Karpas-422 (cell line): Measurements from ENCODE around the gene RGS16. TPM values are rescaled to one million over a fixed set of nuclear protein-coding genes. Genes with fewer than 3 reads are reported as not detected.

Experiments used
- DNase-seq: peaks from one replicate; pipeline ENCODE4 v3.0.0-alpha.2; 2015
- H2AFZ ChIP-seq: fragments of 200-600 bp; sonication (generic); 2 replicates; pipeline ENCODE4 v1.6.1; 2014; ENCODE audit warnings: antibody characterized with exemption, low read length, mixed read lengths
- H3K27ac ChIP-seq: fragments of 200-600 bp; sonication (generic); 2 replicates; pipeline ENCODE4 v1.5.1; 2014; ENCODE audit warnings: mild to moderate bottlenecking, low read length, moderate library complexity
- H3K27me3 ChIP-seq: fragments of 200-600 bp; sonication (generic); 2 replicates; pipeline ENCODE4 v1.6.1; 2014; ENCODE audit warnings: low read length, mixed read lengths
- H3K36me3 ChIP-seq: fragments of 200-600 bp; sonication (generic); 2 replicates; pipeline ENCODE4 v1.6.1; 2014; ENCODE audit warnings: low read length, mixed read lengths; ENCODE audit not compliant: insufficient read depth
- H3K4me1 ChIP-seq: fragments of 200-600 bp; sonication (generic); 2 replicates; pipeline ENCODE4 v1.6.1; 2014; ENCODE audit warnings: mild to moderate bottlenecking, low read length, mixed read lengths
- H3K4me2 ChIP-seq: fragments of 200-600 bp; sonication (generic); 2 replicates; pipeline ENCODE4 v1.6.1; 2014; ENCODE audit warnings: low read length, low read depth, mild to moderate bottlenecking; ENCODE audit not compliant: poor library complexity, severe bottlenecking
- H3K4me3 ChIP-seq: fragments of 200-600 bp; sonication (generic); 2 replicates; pipeline ENCODE4 v1.5.1; 2014; ENCODE audit warnings: mild to moderate bottlenecking, antibody characterized with exemption, low read length, mixed read lengths
- H3K79me2 ChIP-seq: fragments of 200-600 bp; sonication (generic); 2 replicates; pipeline ENCODE4 v1.6.1; 2014; ENCODE audit warnings: mild to moderate bottlenecking, low read length, mixed read lengths
- H3K9ac ChIP-seq: fragments of 200-600 bp; sonication (generic); 2 replicates; pipeline ENCODE4 v1.6.0; 2014; ENCODE audit warnings: low read length
- H3K9me2 ChIP-seq: fragments of 200-600 bp; sonication (generic), shearing (Covaris generic); replicated peaks from 2 replicates; pipeline ENCODE4 v1.6.0; 2014; ENCODE audit warnings: mild to moderate bottlenecking, low read length, moderate library complexity; ENCODE audit not compliant: insufficient read depth
- H3K9me3 ChIP-seq: fragments of 300-700, 200-600 bp; sonication (generic); 2 replicates; pipeline ENCODE4 v1.6.1; 2014; ENCODE audit warnings: low read length, mixed read lengths
- H4K20me1 ChIP-seq: fragments of 200-600 bp; sonication (generic); 2 replicates; pipeline ENCODE4 v1.6.1; 2014; ENCODE audit warnings: mild to moderate bottlenecking, antibody characterized with exemption, low read length, low read depth; ENCODE audit not compliant: insufficient read depth
- total RNA-seq: library from RNA; depleted of rRNA; stranded (reverse); fragments of >200 nt; shearing (Covaris generic); gene quantifications from 2 replicates; pipeline ENCODE4 v1.2.3, GENCODE V29; 2014; ENCODE audit warnings: low replicate concordance

The RGS16 gene
- total RNA-seq, 1 experiment from 2014 or later = 19.0 TPM

- Histone ChIP-seq H3K4me1 (peaks cover 21% of the 10 kb centered on the region), H3K9me3 (no peaks in the 10 kb centered on the region), H3K27me3 (no peaks in the 10 kb centered on the region), H3K4me3 (peak overlapping the region; percentile 84), H3K27ac (no peak overlapping the region; the same call in 1 of the 2 replicates), H3K9me2 (no peaks in the 10 kb centered on the region), H3K36me3 (0 out of 2 replicates have a peak, but pooled peaks cover 4% of the 10 kb centered on the region), H4K20me1 (no peaks in the 10 kb centered on the region), H3K9ac (peak overlapping the region; percentile 92), H3K4me2 (peak overlapping the region; percentile 85), H3K79me2 (peaks cover 25% of the 10 kb centered on the region), H2AFZ (peak overlapping the region; percentile 40; the same call in 1 of the 2 replicates)
- DNase-seq = peak; percentile 47
Measured at GRCh38 chr1:182589520-182589919, 14.7 kb downstream of the RGS16 start.

DNA sequence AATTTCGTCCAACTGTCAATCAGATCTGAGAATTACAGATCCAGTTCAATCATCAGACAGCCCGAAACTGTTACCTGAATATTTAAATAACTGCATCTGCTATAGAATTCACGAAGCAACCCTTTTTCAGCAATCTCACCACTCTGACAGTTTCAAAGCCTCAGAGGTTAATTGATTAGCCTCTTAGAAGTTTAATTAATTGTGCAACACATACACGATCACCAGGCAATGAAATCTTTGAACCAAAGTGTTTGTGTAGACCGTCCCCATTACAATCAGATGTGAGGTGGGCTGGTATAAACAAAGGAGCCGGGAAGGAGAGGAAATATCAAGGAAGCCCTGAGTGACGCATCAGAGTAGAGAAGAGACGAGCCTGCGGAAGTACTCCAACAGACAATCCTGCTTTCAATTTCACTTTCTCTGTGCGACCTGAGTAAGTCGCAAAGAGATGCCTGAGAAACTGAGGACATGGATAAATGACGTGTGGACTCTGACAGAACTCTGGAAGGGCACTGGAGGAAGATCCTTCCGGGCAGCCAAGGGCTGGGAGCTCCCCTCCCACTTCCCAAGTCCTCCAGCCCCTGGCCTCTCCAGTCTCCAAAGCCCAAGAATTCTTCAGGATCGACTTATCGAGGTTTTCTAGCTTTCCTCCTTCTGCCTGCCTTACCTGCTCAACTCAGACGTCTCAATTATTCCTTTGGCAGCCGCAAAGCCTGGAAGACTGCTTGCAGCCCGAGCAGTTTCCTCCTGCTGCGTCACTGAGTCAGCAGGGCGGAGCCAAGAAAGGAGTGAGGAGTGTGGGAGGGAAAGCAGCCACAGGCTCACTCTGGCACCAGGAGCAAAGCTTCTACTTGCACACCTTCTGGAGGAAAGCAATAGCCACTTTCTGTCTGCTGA is 15.4 kb downstream of the RGS16 start, which contains the start of gene RNASEL:
RNASEL (minus strand) TSS at position 757 of the 897 bp plus-strand sequence. CDS start 2,450 bp downstream, outside the sequence.
- Histone ChIP-seq H3K27ac (peak within 1 kb of the TSS; percentile 81), H3K4me3 (peak within 1 kb of the TSS; percentile 84), H3K27me3 (no peaks in the 10 kb centered on the region), H4K20me1 (no peaks in the 10 kb centered on the region), H3K36me3 (0 out of 2 replicates have a peak, but pooled peaks cover 4% of the 10 kb centered on the region), H3K9ac (peak within 1 kb of the TSS; percentile 92), H3K4me1 (peaks cover 22% of the 10 kb centered on the region), H2AFZ (peak within 1 kb of the TSS; percentile 40), H3K9me3 (no peaks in the 10 kb centered on the region), H3K4me2 (peak within 1 kb of the TSS; percentile 85), H3K9me2 (no peaks in the 10 kb centered on the region), H3K79me2 (peaks cover 25% of the 10 kb centered on the region)
- DNase-seq = peak; percentile 80

GRCh38 chr1:182587666-182588499 is 16.3 kb downstream of the RGS16 start:
- H3K4me2 ChIP-seq = peak overlapping the region; percentile 85
- no peaks in the 10 kb centered on the region for H3K27me3 ChIP-seq
- peaks cover 27% of the 10 kb centered on the region for H3K4me1 ChIP-seq
- H3K9ac ChIP-seq = peak overlapping the region; percentile 92
- H3K36me3 ChIP-seq = 0 out of 2 replicates have a peak, but pooled peaks cover 4% of the 10 kb centered on the region
- H4K20me1 ChIP-seq = no peaks in the 10 kb centered on the region
- H3K79me2 ChIP-seq = peaks cover 25% of the 10 kb centered on the region
- peak overlapping the region; percentile 81 for H3K27ac ChIP-seq
- peak overlapping the region; percentile 84 for H3K4me3 ChIP-seq
- no peaks in the 10 kb centered on the region for H3K9me2 ChIP-seq
- peak overlapping the region; percentile 32 for H2AFZ ChIP-seq
- no peak for DNase-seq
- no peaks in the 10 kb centered on the region for H3K9me3 ChIP-seq

DNA sequence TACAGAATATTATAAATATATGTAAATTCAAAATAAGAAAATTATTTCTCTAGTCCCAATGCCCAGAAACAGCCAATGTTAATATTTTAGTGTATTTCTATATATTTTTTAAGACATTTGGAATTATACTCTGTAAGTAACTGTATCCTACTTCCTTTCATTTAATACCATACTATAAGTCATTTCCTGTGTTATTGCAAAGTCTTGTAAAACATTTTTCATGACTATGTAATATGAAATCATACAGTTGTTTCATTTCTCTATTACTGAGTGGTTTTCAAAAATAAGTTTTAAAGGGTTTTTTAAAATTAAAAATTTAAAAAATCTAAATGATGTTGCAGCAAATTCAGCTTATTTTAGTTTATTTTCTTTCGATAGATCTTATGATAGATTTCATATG is 17.1 kb downstream of the RGS16 start:
- H3K9me3 ChIP-seq = no peaks in the 10 kb centered on the region
- peaks cover 25% of the 10 kb centered on the region for H3K79me2 ChIP-seq
- DNase-seq = no peak
- H3K4me1 ChIP-seq = peaks cover 30% of the 10 kb centered on the region
- 0 out of 2 replicates have a peak, but pooled peaks cover 6% of the 10 kb centered on the region for H3K36me3 ChIP-seq
- no peaks in the 10 kb centered on the region for H4K20me1 ChIP-seq
- H3K27me3 ChIP-seq = no peaks in the 10 kb centered on the region
- H3K9ac ChIP-seq = no peak overlapping the region
- H3K4me2 ChIP-seq = no peak overlapping the region
- no peaks in the 10 kb centered on the region for H3K9me2 ChIP-seq
- H3K4me3 ChIP-seq = no peak overlapping the region
- no peak overlapping the region for H3K27ac ChIP-seq
- H2AFZ ChIP-seq = no peak overlapping the region

DNA sequence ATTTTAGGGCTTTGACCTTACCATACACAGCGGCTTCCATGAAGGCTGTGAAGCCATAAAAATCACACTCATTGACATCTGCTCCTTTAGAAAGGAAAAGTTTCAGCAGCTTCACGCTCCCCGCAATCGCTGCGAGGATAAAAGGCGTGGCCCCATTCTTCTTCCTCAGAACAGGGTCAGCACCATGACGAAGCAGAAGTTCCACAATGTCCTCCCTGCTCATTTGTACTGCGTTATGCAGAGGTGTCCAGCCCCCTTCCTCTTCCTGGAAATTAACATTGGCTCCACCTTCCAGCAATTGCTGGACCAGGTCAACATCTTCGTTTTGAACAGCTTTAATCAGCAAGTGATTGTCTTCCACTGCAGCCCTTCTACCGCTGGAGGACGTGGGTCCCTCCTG is 17.8 kb downstream of the RGS16 start:
- no peaks in the 10 kb centered on the region for H4K20me1 ChIP-seq
- peaks cover 10% of the 10 kb centered on the region; the same call in 1 of the 2 replicates for H3K36me3 ChIP-seq
- no peak overlapping the region for H3K9ac ChIP-seq
- no peaks in the 10 kb centered on the region for H3K9me3 ChIP-seq
- no peaks in the 10 kb centered on the region for H3K27me3 ChIP-seq
- H2AFZ ChIP-seq = no peak overlapping the region
- no peak overlapping the region for H3K4me3 ChIP-seq
- H3K27ac ChIP-seq = no peak overlapping the region
- DNase-seq = no peak
- peaks cover 25% of the 10 kb centered on the region for H3K79me2 ChIP-seq
- H3K9me2 ChIP-seq = no peaks in the 10 kb centered on the region
- no peak overlapping the region for H3K4me2 ChIP-seq
- H3K4me1 ChIP-seq = peaks cover 30% of the 10 kb centered on the region

DNA sequence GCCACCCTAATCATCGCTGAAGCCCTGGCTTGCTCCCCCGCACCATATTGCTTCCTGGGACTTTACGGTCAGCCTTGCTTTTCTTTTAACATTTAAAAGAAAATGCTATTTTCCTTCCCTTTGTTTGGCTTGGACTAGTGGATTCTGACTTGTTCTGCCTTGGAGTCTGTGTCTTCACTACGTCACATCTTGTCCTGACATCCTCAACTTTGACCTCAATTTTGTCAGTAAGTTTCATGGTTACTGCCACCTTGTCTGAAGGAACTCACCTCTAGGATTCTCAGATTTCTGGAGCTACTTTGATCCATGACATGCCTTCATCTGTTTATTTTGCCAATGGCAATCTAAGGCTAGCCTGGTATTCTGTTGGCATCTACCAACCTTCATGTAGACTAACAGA is 19.4 kb downstream of the RGS16 start:
- Histone ChIP-seq H2AFZ (no peak overlapping the region), H3K4me2 (no peak overlapping the region), H3K36me3 (peaks cover 24% of the 10 kb centered on the region; the same call in 1 of the 2 replicates), H3K9me2 (no peaks in the 10 kb centered on the region), H3K4me1 (peaks cover 30% of the 10 kb centered on the region), H3K4me3 (no peak overlapping the region), H3K79me2 (peaks cover 25% of the 10 kb centered on the region), H4K20me1 (no peaks in the 10 kb centered on the region), H3K9me3 (no peaks in the 10 kb centered on the region), H3K9ac (no peak overlapping the region), H3K27ac (no peak overlapping the region), H3K27me3 (no peaks in the 10 kb centered on the region)
- no peak for DNase-seq

GRCh38 chr1:182580736-182581135 is 23.5 kb downstream of the RGS16 start:
- no peak overlapping the region for H3K27ac ChIP-seq
- H3K79me2 ChIP-seq = 0 out of 2 replicates have a peak, but pooled peaks cover 2% of the 10 kb centered on the region
- no peaks in the 10 kb centered on the region for H4K20me1 ChIP-seq
- H3K4me1 ChIP-seq = peaks cover 13% of the 10 kb centered on the region
- no peaks in the 10 kb centered on the region for H3K27me3 ChIP-seq
- DNase-seq = no peak
- H3K9ac ChIP-seq = no peak overlapping the region
- no peaks in the 10 kb centered on the region for H3K9me3 ChIP-seq
- no peaks in the 10 kb centered on the region for H3K9me2 ChIP-seq
- H3K4me3 ChIP-seq = no peak overlapping the region
- no peak overlapping the region for H3K4me2 ChIP-seq
- no peak overlapping the region for H2AFZ ChIP-seq
- peaks cover 38% of the 10 kb centered on the region; the same call in 1 of the 2 replicates for H3K36me3 ChIP-seq
